ENCODE results near the gene TEX12.

Gene TEX12

GRCh38 chr11:112132737-112133136 is 34.4 kb upstream of the TEX12 start:
- H3K4me3 ChIP-seq (ENCODE audit: control insufficient read depth in 1 of 7, extremely low read depth in 1 of 7, insufficient read depth in 4 of 7, low read depth in 2 of 7, low read length in 6 of 7): no peak overlapping the region
- H3K4me1 ChIP-seq (ENCODE audit: control extremely low read depth in 1 of 4, control insufficient read depth in 4 of 4, insufficient read depth in 4 of 4, low read length in 3 of 4): peaks cover 0 to 22% (median 13%) of the 10 kb centered on the region in 4 experiments
- WGBS (ENCODE audit: insufficient coverage): 60% methylated on average over 1 of the region's 2 CpGs
- no peaks in the 10 kb centered on the region for H3K9me3 ChIP-seq (ENCODE audit: control extremely low read depth in 1 of 5, control insufficient read depth in 4 of 5, insufficient read depth in 2 of 5, low read depth in 1 of 5, low read length in 4 of 5)
- DNase-seq: no peak
- H3K27ac ChIP-seq (ENCODE audit: insufficient read depth in 1 of 2, low read depth in 1 of 2, low read length in 2 of 2, poor library complexity in 1 of 2, severe bottlenecking in 2 of 2): no peak overlapping the region
- POLR2A ChIA-PET: no interaction called here
- H3K27me3 ChIP-seq (replicated peaks in 2 of 5; ENCODE audit: control insufficient read depth in 4 of 5, insufficient read depth in 5 of 5, low read length in 4 of 5): no peaks in the 10 kb centered on the region
- H3K36me3 ChIP-seq (ENCODE audit: control insufficient read depth in 4 of 4, insufficient read depth in 4 of 4, low read length in 3 of 4): no peaks in the 10 kb centered on the region
- CTCF ChIA-PET: interaction anchor here (7.1 kb wide), 1 partner anchor 21 kb away, joined by 45 read pairs; no protein-coding TSS in a partner anchor

- Histone ChIP-seq H3K4me1 (ENCODE audit: control extremely low read depth in 1 of 4, control insufficient read depth in 4 of 4, insufficient read depth in 4 of 4, low read length in 3 of 4) (peaks cover 0 to 11% (median 8%) of the 10 kb centered on the region in 4 experiments), H3K27me3 (replicated peaks in 2 of 5; ENCODE audit: control insufficient read depth in 4 of 5, insufficient read depth in 5 of 5, low read length in 4 of 5) (no peaks in the 10 kb centered on the region), H3K27ac (ENCODE audit: insufficient read depth in 1 of 2, low read depth in 1 of 2, low read length in 2 of 2, poor library complexity in 1 of 2, severe bottlenecking in 2 of 2) (no peak overlapping the region), H3K4me3 (ENCODE audit: control insufficient read depth in 1 of 7, extremely low read depth in 1 of 7, insufficient read depth in 4 of 7, low read depth in 2 of 7, low read length in 6 of 7) (no peak overlapping the region), H3K36me3 (ENCODE audit: control insufficient read depth in 4 of 4, insufficient read depth in 4 of 4, low read length in 3 of 4) (no peaks in the 10 kb centered on the region), H3K9me3 (ENCODE audit: control extremely low read depth in 1 of 5, control insufficient read depth in 4 of 5, insufficient read depth in 2 of 5, low read depth in 1 of 5, low read length in 4 of 5) (no peaks in the 10 kb centered on the region)
- WGBS (ENCODE audit: insufficient coverage): 100% methylated on average over 2 of the region's 4 CpGs
- ChIA-PET POLR2A (no interaction called here), CTCF (no interaction called here)
- DNase-seq: no peak
Measured at GRCh38 chr11:112134473-112134872, 32.7 kb upstream of the TEX12 start.

GRCh38 chr11:112143597-112143996 is 23.6 kb upstream of the TEX12 start:
- no peak for DNase-seq
- POLR2A ChIA-PET: no interaction called here
- H3K4me1 ChIP-seq (ENCODE audit: control extremely low read depth in 1 of 4, control insufficient read depth in 4 of 4, insufficient read depth in 4 of 4, low read length in 3 of 4): no peaks in the 10 kb centered on the region
- no peak overlapping the region for H3K27ac ChIP-seq (ENCODE audit: insufficient read depth in 1 of 2, low read depth in 1 of 2, low read length in 2 of 2, poor library complexity in 1 of 2, severe bottlenecking in 2 of 2)
- H3K27me3 ChIP-seq (replicated peaks in 2 of 5; ENCODE audit: control insufficient read depth in 4 of 5, insufficient read depth in 5 of 5, low read length in 4 of 5): no peaks in the 10 kb centered on the region
- no peak overlapping the region for H3K4me3 ChIP-seq (ENCODE audit: control insufficient read depth in 1 of 7, extremely low read depth in 1 of 7, insufficient read depth in 4 of 7, low read depth in 2 of 7, low read length in 6 of 7)
- H3K36me3 ChIP-seq (ENCODE audit: control insufficient read depth in 4 of 4, insufficient read depth in 4 of 4, low read length in 3 of 4): peaks cover 7 to 53% (median 17%) of the 10 kb centered on the region in 4 experiments
- WGBS (ENCODE audit: insufficient coverage): 93% methylated on average over 2 of the region's 3 CpGs
- peaks cover 0 to 8% (median 4%) of the 10 kb centered on the region in 5 experiments for H3K9me3 ChIP-seq (ENCODE audit: control extremely low read depth in 1 of 5, control insufficient read depth in 4 of 5, insufficient read depth in 2 of 5, low read depth in 1 of 5, low read length in 4 of 5)
- CTCF ChIA-PET: interaction anchor here (1.8 kb wide), 1 partner anchor 31 kb away, joined by 4 read pairs; no protein-coding TSS in a partner anchor

- H3K27ac ChIP-seq (ENCODE audit: insufficient read depth in 1 of 2, low read depth in 1 of 2, low read length in 2 of 2, poor library complexity in 1 of 2, severe bottlenecking in 2 of 2): no peak overlapping the region
- CTCF ChIA-PET: interaction anchor here (1.1 to 2.0 kb wide), 5 partner anchors 9 to 37 kb away, joined by 3 to 9 read pairs (median 4); partner anchors contain the start of gene BCO2
Measured at GRCh38 chr11:112150517-112150916, 16.7 kb upstream of the TEX12 start.

GRCh38 chr11:112156153-112156955 is 10.8 kb upstream of the TEX12 start:
- no peak for DNase-seq
- Histone ChIP-seq H3K4me1 (ENCODE audit: control extremely low read depth in 1 of 4, control insufficient read depth in 4 of 4, insufficient read depth in 4 of 4, low read length in 3 of 4) (peaks cover 3 to 21% (median 14%) of the 10 kb centered on the region in 4 experiments), H3K4me3 (ENCODE audit: control insufficient read depth in 1 of 7, extremely low read depth in 1 of 7, insufficient read depth in 4 of 7, low read depth in 2 of 7, low read length in 6 of 7) (no peak overlapping the region), H3K27ac (ENCODE audit: insufficient read depth in 1 of 2, low read depth in 1 of 2, low read length in 2 of 2, poor library complexity in 1 of 2, severe bottlenecking in 2 of 2) (no peak overlapping the region), H3K27me3 (replicated peaks in 2 of 5; ENCODE audit: control insufficient read depth in 4 of 5, insufficient read depth in 5 of 5, low read length in 4 of 5) (no peaks in the 10 kb centered on the region), H3K9me3 (ENCODE audit: control extremely low read depth in 1 of 5, control insufficient read depth in 4 of 5, insufficient read depth in 2 of 5, low read depth in 1 of 5, low read length in 4 of 5) (no peaks in the 10 kb centered on the region), H3K36me3 (ENCODE audit: control insufficient read depth in 4 of 4, insufficient read depth in 4 of 4, low read length in 3 of 4) (peaks cover 4 to 28% (median 15%) of the 10 kb centered on the region in 4 experiments)
- ChIA-PET POLR2A (no interaction called here), CTCF (interaction anchor here (1.1 to 1.8 kb wide), 4 partner anchors 14 to 43 kb away, joined by 3 to 5 read pairs (median 4); partner anchors contain the start of gene BCO2)
- 100% methylated on average over 2 of the region's 5 CpGs for WGBS (ENCODE audit: insufficient coverage)

More at GRCh38 chr11:112150517-112150916, 16.7 kb upstream of the TEX12 start:
- POLR2A ChIA-PET: no interaction called here
- Histone ChIP-seq H3K36me3 (ENCODE audit: control insufficient read depth in 4 of 4, insufficient read depth in 4 of 4, low read length in 3 of 4) (peaks cover 8 to 55% (median 25%) of the 10 kb centered on the region in 4 experiments), H3K9me3 (ENCODE audit: control extremely low read depth in 1 of 5, control insufficient read depth in 4 of 5, insufficient read depth in 2 of 5, low read depth in 1 of 5, low read length in 4 of 5) (no peaks in the 10 kb centered on the region), H3K4me3 (ENCODE audit: control insufficient read depth in 1 of 7, extremely low read depth in 1 of 7, insufficient read depth in 4 of 7, low read depth in 2 of 7, low read length in 6 of 7) (no peak overlapping the region), H3K4me1 (ENCODE audit: control extremely low read depth in 1 of 4, control insufficient read depth in 4 of 4, insufficient read depth in 4 of 4, low read length in 3 of 4) (no peaks in the 10 kb centered on the region), H3K27me3 (replicated peaks in 2 of 5; ENCODE audit: control insufficient read depth in 4 of 5, insufficient read depth in 5 of 5, low read length in 4 of 5) (no peaks in the 10 kb centered on the region)
- DNase-seq: no peak
- WGBS (ENCODE audit: insufficient coverage): 90% methylated on average over 5 of the region's 5 CpGs

GRCh38 chr11:112156956-112157766 is 10.0 kb upstream of the TEX12 start:
- no peaks in the 10 kb centered on the region for H3K27me3 ChIP-seq (replicated peaks in 2 of 5; ENCODE audit: control insufficient read depth in 4 of 5, insufficient read depth in 5 of 5, low read length in 4 of 5)
- no peaks in the 10 kb centered on the region for H3K9me3 ChIP-seq (ENCODE audit: control extremely low read depth in 1 of 5, control insufficient read depth in 4 of 5, insufficient read depth in 2 of 5, low read depth in 1 of 5, low read length in 4 of 5)
- no peak overlapping the region for H3K4me3 ChIP-seq (ENCODE audit: control insufficient read depth in 1 of 7, extremely low read depth in 1 of 7, insufficient read depth in 4 of 7, low read depth in 2 of 7, low read length in 6 of 7)
- ChIA-PET POLR2A (no interaction called here), CTCF (interaction anchor here (1.1 to 1.8 kb wide), 4 partner anchors 13 to 44 kb away, joined by 3 to 5 read pairs (median 4); partner anchors contain the start of gene BCO2)
- 100% methylated on average over 3 of the region's 4 CpGs for WGBS (ENCODE audit: insufficient coverage)
- H3K36me3 ChIP-seq (ENCODE audit: control insufficient read depth in 4 of 4, insufficient read depth in 4 of 4, low read length in 3 of 4): peaks cover 3 to 21% (median 12%) of the 10 kb centered on the region in 4 experiments
- no peak overlapping the region for H3K27ac ChIP-seq (ENCODE audit: insufficient read depth in 1 of 2, low read depth in 1 of 2, low read length in 2 of 2, poor library complexity in 1 of 2, severe bottlenecking in 2 of 2)
- H3K4me1 ChIP-seq (ENCODE audit: control extremely low read depth in 1 of 4, control insufficient read depth in 4 of 4, insufficient read depth in 4 of 4, low read length in 3 of 4): peaks cover 3 to 25% (median 17%) of the 10 kb centered on the region in 4 experiments
- DNase-seq: no peak

Measured in common myeloid progenitor, CD34-positive (primary cell).